GM18873 (cell line): ENCODE results near the gene ATG7.

Source experiments
- ATAC-seq: cut with Tn5 transposase; IDR thresholded peaks from one replicate; pipeline ENCODE4 v1.9.1; 2021; ENCODE audit warnings: mild to moderate bottlenecking, moderate library complexity, moderate number of reproducible peaks; ENCODE audit not compliant: unreplicated experiment, low FRiP score

ATG7 gene

GRCh38 chr3:11290743-11291680 lies 18.8 kb downstream of the ATG7 start:
- ATAC-seq, result no peak

GRCh38 chr3:11291808-11292207 lies 19.6 kb downstream of the ATG7 start:
- ATAC-seq, result no peak

- no peak for ATAC-seq
These were observed 24.9 kb downstream of the ATG7 start for GRCh38 chr3:11297126-11297525.

GRCh38 chr3:11300970-11301369 lies 28.8 kb downstream of the ATG7 start:
- peak; percentile 69 for ATAC-seq

GRCh38 chr3:11302444-11302843 lies 30.2 kb downstream of the ATG7 start:
- ATAC-seq, result no peak

GRCh38 chr3:11304175-11304574 lies 32.0 kb downstream of the ATG7 start:
- no peak for ATAC-seq

GRCh38 chr3:11305509-11305908 lies 33.3 kb downstream of the ATG7 start:
- ATAC-seq, result no peak

GRCh38 chr3:11306817-11307589 lies 34.8 kb downstream of the ATG7 start:
- no peak for ATAC-seq

- ATAC-seq, result no peak
These were observed 35.7 kb downstream of the ATG7 start for GRCh38 chr3:11307830-11308432.

- ATAC-seq, result no peak
These were observed 38.1 kb downstream of the ATG7 start for GRCh38 chr3:11310258-11310657.

GRCh38 chr3:11312166-11312565 lies 40.0 kb downstream of the ATG7 start:
- no peak for ATAC-seq

- no peak for ATAC-seq
These were observed 45.1 kb downstream of the ATG7 start for GRCh38 chr3:11317300-11317699.

GRCh38 chr3:11322931-11323330 lies 50.7 kb downstream of the ATG7 start:
- no peak for ATAC-seq

- ATAC-seq, result no peak
These were observed 51.6 kb downstream of the ATG7 start for GRCh38 chr3:11323813-11324212.

GRCh38 chr3:11327619-11328018 lies 55.4 kb downstream of the ATG7 start:
- no peak for ATAC-seq

- ATAC-seq, result no peak
These were observed 56.2 kb downstream of the ATG7 start for GRCh38 chr3:11328196-11328945.

GRCh38 chr3:11329777-11330176 lies 57.6 kb downstream of the ATG7 start:
- no peak for ATAC-seq

- ATAC-seq, result no peak
These were observed 58.9 kb downstream of the ATG7 start for GRCh38 chr3:11331101-11331500.

- no peak for ATAC-seq
These were observed 62.9 kb downstream of the ATG7 start for GRCh38 chr3:11335056-11335608.

- ATAC-seq, result no peak
These were observed 67.3 kb downstream of the ATG7 start for GRCh38 chr3:11339541-11339940.
